ENCODE data around the gene CRK.
"Not testable (repeated sequence)": the region's sequence is repeated elsewhere in the genome, so short reads cannot be mapped to it uniquely, and the experiment has no call there.

DNA sequence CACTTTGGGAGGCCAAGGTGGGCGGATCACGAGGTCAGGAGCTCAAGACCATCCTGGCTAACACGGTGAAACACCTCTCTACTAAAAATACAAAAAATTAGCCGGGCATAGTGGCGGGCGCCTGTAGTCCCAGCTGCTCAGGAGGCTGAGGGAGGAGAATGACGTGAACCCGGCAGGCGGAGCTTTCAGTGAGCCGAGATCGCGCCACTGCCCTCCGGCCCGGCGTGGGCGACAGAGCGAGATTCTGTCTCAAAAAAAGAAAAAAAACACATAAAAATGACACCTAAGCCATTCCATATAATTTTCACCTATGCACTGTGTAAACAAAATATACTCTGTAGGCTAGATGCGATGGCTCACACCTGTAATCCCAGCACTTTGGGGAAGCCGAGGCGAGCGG, 5.8 kb downstream of the CRK start:
- not testable (repeated sequence) for TF ChIP-seq EZH2 (IDR thresholded peaks at IDR 0.05; ENCODE audit: borderline replicate concordance, control insufficient read depth, low read depth, low read length); SRF (IDR thresholded peaks at IDR 0.05; ENCODE audit: low read depth in 2 of 2, low read length in 2 of 2); POLR2A (IDR thresholded peaks at IDR 0.05; ENCODE audit: low read depth, low read length); HDGF (IDR thresholded peaks at IDR 0.05); POLR2AphosphoS5 (IDR thresholded peaks at IDR 0.05; ENCODE audit: low read length)
- TF ChIP-seq, protein P1, sequence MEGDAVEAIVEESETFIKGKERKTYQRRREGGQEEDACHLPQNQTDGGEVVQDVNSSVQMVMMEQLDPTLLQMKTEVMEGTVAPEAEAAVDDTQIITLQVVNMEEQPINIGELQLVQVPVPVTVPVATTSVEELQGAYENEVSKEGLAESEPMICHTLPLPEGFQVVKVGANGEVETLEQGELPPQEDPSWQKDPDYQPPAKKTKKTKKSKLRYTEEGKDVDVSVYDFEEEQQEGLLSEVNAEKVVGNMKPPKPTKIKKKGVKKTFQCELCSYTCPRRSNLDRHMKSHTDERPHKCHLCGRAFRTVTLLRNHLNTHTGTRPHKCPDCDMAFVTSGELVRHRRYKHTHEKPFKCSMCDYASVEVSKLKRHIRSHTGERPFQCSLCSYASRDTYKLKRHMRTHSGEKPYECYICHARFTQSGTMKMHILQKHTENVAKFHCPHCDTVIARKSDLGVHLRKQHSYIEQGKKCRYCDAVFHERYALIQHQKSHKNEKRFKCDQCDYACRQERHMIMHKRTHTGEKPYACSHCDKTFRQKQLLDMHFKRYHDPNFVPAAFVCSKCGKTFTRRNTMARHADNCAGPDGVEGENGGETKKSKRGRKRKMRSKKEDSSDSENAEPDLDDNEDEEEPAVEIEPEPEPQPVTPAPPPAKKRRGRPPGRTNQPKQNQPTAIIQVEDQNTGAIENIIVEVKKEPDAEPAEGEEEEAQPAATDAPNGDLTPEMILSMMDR (IDR thresholded peaks at IDR 0.05 in 2 of 3, conservative IDR thresholded peaks at IDR 0.05 in 1 of 3; ENCODE audit: control insufficient read depth in 2 of 3, extremely low read depth in 1 of 3, insufficient read depth in 1 of 3, low read depth in 3 of 3, low read length in 3 of 3), result not testable (repeated sequence)
- TF ChIP-seq, protein P2, sequence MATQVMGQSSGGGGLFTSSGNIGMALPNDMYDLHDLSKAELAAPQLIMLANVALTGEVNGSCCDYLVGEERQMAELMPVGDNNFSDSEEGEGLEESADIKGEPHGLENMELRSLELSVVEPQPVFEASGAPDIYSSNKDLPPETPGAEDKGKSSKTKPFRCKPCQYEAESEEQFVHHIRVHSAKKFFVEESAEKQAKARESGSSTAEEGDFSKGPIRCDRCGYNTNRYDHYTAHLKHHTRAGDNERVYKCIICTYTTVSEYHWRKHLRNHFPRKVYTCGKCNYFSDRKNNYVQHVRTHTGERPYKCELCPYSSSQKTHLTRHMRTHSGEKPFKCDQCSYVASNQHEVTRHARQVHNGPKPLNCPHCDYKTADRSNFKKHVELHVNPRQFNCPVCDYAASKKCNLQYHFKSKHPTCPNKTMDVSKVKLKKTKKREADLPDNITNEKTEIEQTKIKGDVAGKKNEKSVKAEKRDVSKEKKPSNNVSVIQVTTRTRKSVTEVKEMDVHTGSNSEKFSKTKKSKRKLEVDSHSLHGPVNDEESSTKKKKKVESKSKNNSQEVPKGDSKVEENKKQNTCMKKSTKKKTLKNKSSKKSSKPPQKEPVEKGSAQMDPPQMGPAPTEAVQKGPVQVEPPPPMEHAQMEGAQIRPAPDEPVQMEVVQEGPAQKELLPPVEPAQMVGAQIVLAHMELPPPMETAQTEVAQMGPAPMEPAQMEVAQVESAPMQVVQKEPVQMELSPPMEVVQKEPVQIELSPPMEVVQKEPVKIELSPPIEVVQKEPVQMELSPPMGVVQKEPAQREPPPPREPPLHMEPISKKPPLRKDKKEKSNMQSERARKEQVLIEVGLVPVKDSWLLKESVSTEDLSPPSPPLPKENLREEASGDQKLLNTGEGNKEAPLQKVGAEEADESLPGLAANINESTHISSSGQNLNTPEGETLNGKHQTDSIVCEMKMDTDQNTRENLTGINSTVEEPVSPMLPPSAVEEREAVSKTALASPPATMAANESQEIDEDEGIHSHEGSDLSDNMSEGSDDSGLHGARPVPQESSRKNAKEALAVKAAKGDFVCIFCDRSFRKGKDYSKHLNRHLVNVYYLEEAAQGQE (IDR thresholded peaks at IDR 0.05; ENCODE audit: low read depth, low read length), result not testable (repeated sequence)
